ENCODE measurements around the gene NUMA1. TPM values are rescaled to one million over a fixed set of nuclear protein-coding genes. Genes with fewer than 3 reads are reported as not detected.

The NUMA1 gene
- polyA plus RNA-seq, 1 donor from 2014 or later: 116 TPM

DNA sequence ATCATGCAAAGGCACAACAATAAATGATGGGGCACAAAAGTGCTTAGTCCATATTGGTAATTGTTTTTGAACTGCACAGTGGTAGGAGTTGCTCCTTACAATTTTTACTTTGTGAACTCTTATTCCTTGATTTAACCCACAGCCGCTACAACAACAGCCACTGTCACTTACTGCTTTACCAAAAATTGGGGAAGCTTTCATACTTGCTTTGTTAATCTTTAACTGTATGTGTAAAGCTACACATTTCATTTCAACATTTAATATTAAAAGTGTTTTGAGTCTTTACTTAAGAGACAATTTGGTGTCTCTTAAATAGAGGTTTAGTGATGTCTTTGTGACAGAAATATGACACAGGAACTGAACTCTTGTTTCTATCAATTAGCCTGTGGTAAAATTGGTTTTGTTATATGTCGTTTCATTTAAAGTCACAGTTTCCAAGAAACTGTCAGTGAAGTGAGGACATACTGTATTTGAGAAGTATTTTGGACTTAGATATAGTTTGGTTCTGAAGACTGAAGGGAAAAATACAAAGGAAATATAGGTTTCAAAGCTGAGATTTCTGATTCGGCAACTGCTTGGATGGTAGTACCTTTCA, 88.1 kb downstream of the NUMA1 start:
- no peaks in the 10 kb centered on the region for H3K9me3 ChIP-seq (ENCODE audit: low read length)
- no peak overlapping the region for H2AFZ ChIP-seq (ENCODE audit: low read depth, low read length)
- no peak overlapping the region for H3K9ac ChIP-seq (ENCODE audit: low read length)
- no peaks in the 10 kb centered on the region for H3F3A ChIP-seq (ENCODE audit: insufficient read depth, low read length, poor library complexity, severe bottlenecking)
- H3K27me3 ChIP-seq (ENCODE audit: insufficient read depth, low read depth, low read length): no peaks in the 10 kb centered on the region
- no peaks in the 10 kb centered on the region for H4K20me1 ChIP-seq (ENCODE audit: insufficient read depth)
- TF ChIP-seq MXI1 (conservative IDR thresholded peaks at IDR 0.05; ENCODE audit: poor library complexity, severe bottlenecking) (no peak), POLR2AphosphoS5 (IDR thresholded peaks at IDR 0.05) (no peak), RAD21 (conservative IDR thresholded peaks at IDR 0.05) (no peak), EZH2 (IDR thresholded peaks at IDR 0.05; ENCODE audit: borderline replicate concordance, insufficient read depth, low read length, poor library complexity, severe bottlenecking) (no peak), TAF1 (IDR thresholded peaks at IDR 0.05; ENCODE audit: low read depth) (no peak), SMC3 (conservative IDR thresholded peaks at IDR 0.05; ENCODE audit: poor library complexity) (no peak), EP300 (conservative IDR thresholded peaks at IDR 0.05; ENCODE audit: poor library complexity, severe bottlenecking) (no peak)
- TF ChIP-seq, protein P1, sequence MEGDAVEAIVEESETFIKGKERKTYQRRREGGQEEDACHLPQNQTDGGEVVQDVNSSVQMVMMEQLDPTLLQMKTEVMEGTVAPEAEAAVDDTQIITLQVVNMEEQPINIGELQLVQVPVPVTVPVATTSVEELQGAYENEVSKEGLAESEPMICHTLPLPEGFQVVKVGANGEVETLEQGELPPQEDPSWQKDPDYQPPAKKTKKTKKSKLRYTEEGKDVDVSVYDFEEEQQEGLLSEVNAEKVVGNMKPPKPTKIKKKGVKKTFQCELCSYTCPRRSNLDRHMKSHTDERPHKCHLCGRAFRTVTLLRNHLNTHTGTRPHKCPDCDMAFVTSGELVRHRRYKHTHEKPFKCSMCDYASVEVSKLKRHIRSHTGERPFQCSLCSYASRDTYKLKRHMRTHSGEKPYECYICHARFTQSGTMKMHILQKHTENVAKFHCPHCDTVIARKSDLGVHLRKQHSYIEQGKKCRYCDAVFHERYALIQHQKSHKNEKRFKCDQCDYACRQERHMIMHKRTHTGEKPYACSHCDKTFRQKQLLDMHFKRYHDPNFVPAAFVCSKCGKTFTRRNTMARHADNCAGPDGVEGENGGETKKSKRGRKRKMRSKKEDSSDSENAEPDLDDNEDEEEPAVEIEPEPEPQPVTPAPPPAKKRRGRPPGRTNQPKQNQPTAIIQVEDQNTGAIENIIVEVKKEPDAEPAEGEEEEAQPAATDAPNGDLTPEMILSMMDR (IDR thresholded peaks at IDR 0.05; ENCODE audit: poor library complexity, severe bottlenecking): no peak
- TF ChIP-seq, protein P2, sequence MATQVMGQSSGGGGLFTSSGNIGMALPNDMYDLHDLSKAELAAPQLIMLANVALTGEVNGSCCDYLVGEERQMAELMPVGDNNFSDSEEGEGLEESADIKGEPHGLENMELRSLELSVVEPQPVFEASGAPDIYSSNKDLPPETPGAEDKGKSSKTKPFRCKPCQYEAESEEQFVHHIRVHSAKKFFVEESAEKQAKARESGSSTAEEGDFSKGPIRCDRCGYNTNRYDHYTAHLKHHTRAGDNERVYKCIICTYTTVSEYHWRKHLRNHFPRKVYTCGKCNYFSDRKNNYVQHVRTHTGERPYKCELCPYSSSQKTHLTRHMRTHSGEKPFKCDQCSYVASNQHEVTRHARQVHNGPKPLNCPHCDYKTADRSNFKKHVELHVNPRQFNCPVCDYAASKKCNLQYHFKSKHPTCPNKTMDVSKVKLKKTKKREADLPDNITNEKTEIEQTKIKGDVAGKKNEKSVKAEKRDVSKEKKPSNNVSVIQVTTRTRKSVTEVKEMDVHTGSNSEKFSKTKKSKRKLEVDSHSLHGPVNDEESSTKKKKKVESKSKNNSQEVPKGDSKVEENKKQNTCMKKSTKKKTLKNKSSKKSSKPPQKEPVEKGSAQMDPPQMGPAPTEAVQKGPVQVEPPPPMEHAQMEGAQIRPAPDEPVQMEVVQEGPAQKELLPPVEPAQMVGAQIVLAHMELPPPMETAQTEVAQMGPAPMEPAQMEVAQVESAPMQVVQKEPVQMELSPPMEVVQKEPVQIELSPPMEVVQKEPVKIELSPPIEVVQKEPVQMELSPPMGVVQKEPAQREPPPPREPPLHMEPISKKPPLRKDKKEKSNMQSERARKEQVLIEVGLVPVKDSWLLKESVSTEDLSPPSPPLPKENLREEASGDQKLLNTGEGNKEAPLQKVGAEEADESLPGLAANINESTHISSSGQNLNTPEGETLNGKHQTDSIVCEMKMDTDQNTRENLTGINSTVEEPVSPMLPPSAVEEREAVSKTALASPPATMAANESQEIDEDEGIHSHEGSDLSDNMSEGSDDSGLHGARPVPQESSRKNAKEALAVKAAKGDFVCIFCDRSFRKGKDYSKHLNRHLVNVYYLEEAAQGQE (IDR thresholded peaks at IDR 0.05; ENCODE audit: borderline replicate concordance): no peak
- no peaks in the 10 kb centered on the region for H3K36me3 ChIP-seq (ENCODE audit: insufficient read depth, low read length)
- no peaks in the 10 kb centered on the region for H3K79me2 ChIP-seq (replicated peaks; ENCODE audit: insufficient read depth, low read length)
- H3K4me2 ChIP-seq (ENCODE audit: low read length): no peak overlapping the region
- no peak overlapping the region for H3K27ac ChIP-seq (ENCODE audit: low read length)
- H3K9me2 ChIP-seq (ENCODE audit: insufficient read depth, low read length): no peaks in the 10 kb centered on the region
- H3K4me3 ChIP-seq (ENCODE audit: low read length): no peak overlapping the region

DNA sequence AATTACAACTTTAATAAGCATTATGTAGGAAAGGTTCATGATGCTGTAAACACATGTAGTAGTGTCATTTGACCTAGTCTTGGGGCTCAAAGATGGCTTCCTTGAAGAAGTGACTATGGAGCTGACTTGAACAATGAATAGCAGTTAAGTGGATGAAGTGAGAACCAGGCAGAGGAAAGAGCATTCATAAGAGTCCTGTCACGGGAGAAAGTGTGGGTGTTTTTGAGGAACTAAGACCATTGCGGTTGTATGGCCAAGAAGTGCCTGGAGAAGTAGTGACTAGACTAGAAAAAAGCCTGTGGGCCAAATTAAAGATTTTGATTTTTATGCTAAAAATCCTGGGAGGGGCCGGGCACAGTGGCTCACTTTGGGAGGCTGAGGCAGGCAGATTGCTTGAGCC, 88.8 kb downstream of the NUMA1 start:
- no peaks in the 10 kb centered on the region for H3K36me3 ChIP-seq (ENCODE audit: insufficient read depth, low read length)
- no peaks in the 10 kb centered on the region for H3K9me2 ChIP-seq (ENCODE audit: insufficient read depth, low read length)
- no peak overlapping the region for H3K27ac ChIP-seq (ENCODE audit: low read length)
- no peak overlapping the region for H3K9ac ChIP-seq (ENCODE audit: low read length)
- H3K79me2 ChIP-seq (replicated peaks; ENCODE audit: insufficient read depth, low read length): no peaks in the 10 kb centered on the region
- no peaks in the 10 kb centered on the region for H3F3A ChIP-seq (ENCODE audit: insufficient read depth, low read length, poor library complexity, severe bottlenecking)
- no peak overlapping the region for H3K4me2 ChIP-seq (ENCODE audit: low read length)
- H4K20me1 ChIP-seq (ENCODE audit: insufficient read depth): no peaks in the 10 kb centered on the region
- no peaks in the 10 kb centered on the region for H3K9me3 ChIP-seq (ENCODE audit: low read length)
- TF ChIP-seq EZH2 (IDR thresholded peaks at IDR 0.05; ENCODE audit: borderline replicate concordance, insufficient read depth, low read length, poor library complexity, severe bottlenecking): no peak
- TF ChIP-seq EP300 (conservative IDR thresholded peaks at IDR 0.05; ENCODE audit: poor library complexity, severe bottlenecking): no peak
- no peak for TF ChIP-seq TAF1 (IDR thresholded peaks at IDR 0.05; ENCODE audit: low read depth)
- TF ChIP-seq MXI1 (conservative IDR thresholded peaks at IDR 0.05; ENCODE audit: poor library complexity, severe bottlenecking): no peak
- TF ChIP-seq RAD21 (conservative IDR thresholded peaks at IDR 0.05): no peak
- TF ChIP-seq, protein P1 (IDR thresholded peaks at IDR 0.05; ENCODE audit: poor library complexity, severe bottlenecking): no peak
- no peak for TF ChIP-seq POLR2AphosphoS5 (IDR thresholded peaks at IDR 0.05)
- TF ChIP-seq SMC3 (conservative IDR thresholded peaks at IDR 0.05; ENCODE audit: poor library complexity): no peak
- TF ChIP-seq, protein P2 (IDR thresholded peaks at IDR 0.05; ENCODE audit: borderline replicate concordance): no peak
- no peak overlapping the region for H2AFZ ChIP-seq (ENCODE audit: low read depth, low read length)
- H3K4me3 ChIP-seq (ENCODE audit: low read length): no peak overlapping the region
- no peaks in the 10 kb centered on the region for H3K27me3 ChIP-seq (ENCODE audit: insufficient read depth, low read depth, low read length)
